ENCODE measurements around the gene PRKCE.

Gene PRKCE

GRCh38 chr2:45763797-45764196 is 112.3 kb downstream of the PRKCE start:
- no peak for DNase-seq

GRCh38 chr2:45765007-45765727 is 113.7 kb downstream of the PRKCE start:
- DNase-seq = no peak

- no peak for DNase-seq
Observed at GRCh38 chr2:45765728-45766254, 114.3 kb downstream of the PRKCE start.

- DNase-seq = no peak
Observed at GRCh38 chr2:45768208-45768607, 116.7 kb downstream of the PRKCE start.

GRCh38 chr2:45769056-45769455 is 117.6 kb downstream of the PRKCE start:
- DNase-seq = no peak

- DNase-seq = no peak
Observed at GRCh38 chr2:45769854-45770576, 118.5 kb downstream of the PRKCE start.

GRCh38 chr2:45770811-45771210 is 119.3 kb downstream of the PRKCE start:
- no peak for DNase-seq

- no peak for DNase-seq
Observed at GRCh38 chr2:45771261-45771660, 119.8 kb downstream of the PRKCE start.

GRCh38 chr2:45772038-45772437 is 120.6 kb downstream of the PRKCE start:
- DNase-seq = no peak

- no peak for DNase-seq
Observed at GRCh38 chr2:45773909-45774308, 122.4 kb downstream of the PRKCE start.

GRCh38 chr2:45774688-45775244 is 123.3 kb downstream of the PRKCE start:
- DNase-seq = no peak

GRCh38 chr2:45776160-45776955 is 124.9 kb downstream of the PRKCE start:
- no peak for DNase-seq

- DNase-seq = no peak
Observed at GRCh38 chr2:45777996-45778719, 126.7 kb downstream of the PRKCE start.

- DNase-seq = peak; percentile 54 to 59
Observed at GRCh38 chr2:45778720-45779171, 127.3 kb downstream of the PRKCE start.

- no peak for DNase-seq
Observed at GRCh38 chr2:45780541-45781463, 129.3 kb downstream of the PRKCE start.

GRCh38 chr2:45781464-45781811 is 130.0 kb downstream of the PRKCE start:
- DNase-seq = no peak

GRCh38 chr2:45782436-45782835 is 131.0 kb downstream of the PRKCE start:
- DNase-seq = no peak

GRCh38 chr2:45782986-45783385 is 131.5 kb downstream of the PRKCE start:
- no peak for DNase-seq

GRCh38 chr2:45786030-45786835 is 134.8 kb downstream of the PRKCE start:
- no peak for DNase-seq

GRCh38 chr2:45786836-45787357 is 135.4 kb downstream of the PRKCE start:
- DNase-seq = no peak

Data from stimulated activated CD4-positive, alpha-beta T cell treated with anti-CD3 and anti-CD28 coated beads, Interleukin-4, amount 100 ng/mL, for 4 hours (primary cell).